Stomach (tissue), 4 donors: ENCODE measurements around the gene NDUFS4.

Experiments used
- EP300 ChIP-seq: sonication (generic); formaldehyde crosslinking; IDR thresholded peaks from one replicate; pipeline ENCODE4 v1.6.1; 2017; ENCODE audit warnings: antibody characterized with exemption
- POLR2A ChIP-seq, 4 donors: fragments of 450-650 bp; IDR thresholded peaks; one replicate each; pipeline ENCODE4 v1.6.1; 2016; ENCODE audit warnings: antibody characterized with exemption in 4 of 4, control low read depth in 2 of 4, mild to moderate bottlenecking in 1 of 4, moderate library complexity in 1 of 4
- TF ChIP-seq, protein P1 (sequence below), 7 experiments: fragments of 450-650 bp in 4 of 7; fragments of 200-600 bp in 3 of 7; sonication (generic) in 3 of 7; IDR thresholded peaks; one replicate each; pipeline ENCODE4 v1.5.1; 2016 to 2019; ENCODE audit warnings: antibody characterized with exemption in 7 of 7, control low read depth in 2 of 7, mild to moderate bottlenecking in 1 of 7

DNA sequence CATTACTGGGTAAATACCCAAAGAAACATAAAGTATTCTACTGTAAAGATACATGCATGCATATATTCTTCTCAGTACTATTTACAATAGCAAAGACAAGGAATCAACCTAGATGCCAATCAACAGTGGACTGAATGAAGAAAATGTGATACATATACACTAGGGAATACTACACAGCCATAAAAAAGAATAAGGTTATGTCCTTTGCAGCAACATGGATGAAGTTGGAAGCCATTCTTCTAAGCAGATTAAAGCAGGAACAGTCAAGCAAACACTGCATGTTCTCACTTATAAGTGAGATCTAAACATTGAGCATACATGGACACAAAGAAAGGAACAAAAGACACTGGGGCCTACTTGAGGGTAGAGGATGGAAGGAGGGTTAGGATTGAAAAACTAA is 39.6 kb upstream of the NDUFS4 start:
- no peak for TF ChIP-seq EP300
- TF ChIP-seq, protein P1, sequence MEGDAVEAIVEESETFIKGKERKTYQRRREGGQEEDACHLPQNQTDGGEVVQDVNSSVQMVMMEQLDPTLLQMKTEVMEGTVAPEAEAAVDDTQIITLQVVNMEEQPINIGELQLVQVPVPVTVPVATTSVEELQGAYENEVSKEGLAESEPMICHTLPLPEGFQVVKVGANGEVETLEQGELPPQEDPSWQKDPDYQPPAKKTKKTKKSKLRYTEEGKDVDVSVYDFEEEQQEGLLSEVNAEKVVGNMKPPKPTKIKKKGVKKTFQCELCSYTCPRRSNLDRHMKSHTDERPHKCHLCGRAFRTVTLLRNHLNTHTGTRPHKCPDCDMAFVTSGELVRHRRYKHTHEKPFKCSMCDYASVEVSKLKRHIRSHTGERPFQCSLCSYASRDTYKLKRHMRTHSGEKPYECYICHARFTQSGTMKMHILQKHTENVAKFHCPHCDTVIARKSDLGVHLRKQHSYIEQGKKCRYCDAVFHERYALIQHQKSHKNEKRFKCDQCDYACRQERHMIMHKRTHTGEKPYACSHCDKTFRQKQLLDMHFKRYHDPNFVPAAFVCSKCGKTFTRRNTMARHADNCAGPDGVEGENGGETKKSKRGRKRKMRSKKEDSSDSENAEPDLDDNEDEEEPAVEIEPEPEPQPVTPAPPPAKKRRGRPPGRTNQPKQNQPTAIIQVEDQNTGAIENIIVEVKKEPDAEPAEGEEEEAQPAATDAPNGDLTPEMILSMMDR (IDR thresholded peaks at IDR 0.05): no peak
- no peak for TF ChIP-seq POLR2A (IDR thresholded peaks at IDR 0.05)
